Liver (tissue), 3 donors: ENCODE data around the gene CALHM3.

Experiments
- FOXA1 ChIP-seq: IDR thresholded peaks from 2 replicates; pipeline ENCODE4 v1.6.1; 2016; ENCODE audit warnings: antibody characterized with exemption
- GABPA ChIP-seq, 2 donors: IDR thresholded peaks in 1 of 2; conservative IDR thresholded peaks in 1 of 2; 2 replicates each; pipeline ENCODE4 v1.6.1; 2016; ENCODE audit warnings: antibody characterized with exemption in 2 of 2, mild to moderate bottlenecking in 1 of 2, moderate library complexity in 1 of 2
- HNF4A ChIP-seq, 2 donors: conservative IDR thresholded peaks; 2 replicates each; pipeline ENCODE4 v1.6.1; 2016; ENCODE audit warnings: antibody characterized with exemption in 2 of 2, mild to moderate bottlenecking in 2 of 2
- JUND ChIP-seq, 2 donors: IDR thresholded peaks; 2 replicates each; pipeline ENCODE4 v1.6.1; 2016; ENCODE audit warnings: antibody characterized with exemption in 2 of 2
- RAD21 ChIP-seq, 2 donors: IDR thresholded peaks; 2 replicates each; pipeline ENCODE4 v1.6.1; 2016; ENCODE audit warnings: antibody characterized with exemption in 2 of 2, mild to moderate bottlenecking in 2 of 2
- RXRA ChIP-seq, 2 donors: IDR thresholded peaks; 2 replicates each; pipeline ENCODE4 v1.6.1; 2017 to 2018; ENCODE audit warnings: antibody characterized with exemption in 2 of 2, mild to moderate bottlenecking in 1 of 2
- SP1 ChIP-seq: IDR thresholded peaks from 2 replicates; pipeline ENCODE4 v1.6.1; 2018; ENCODE audit warnings: antibody characterized with exemption, mild to moderate bottlenecking
- TAF1 ChIP-seq: conservative IDR thresholded peaks from 2 replicates; pipeline ENCODE4 v1.6.1; 2016; ENCODE audit warnings: antibody characterized with exemption, mild to moderate bottlenecking
- YY1 ChIP-seq: IDR thresholded peaks from 2 replicates; pipeline ENCODE4 v1.6.1; 2016; ENCODE audit warnings: antibody characterized with exemption, mild to moderate bottlenecking
- TF ChIP-seq, protein P1 (sequence below): fragments of 150-350 bp; IDR thresholded peaks from 2 replicates; pipeline ENCODE4 v1.5.1; 2017; ENCODE audit warnings: improper control_type of control experiment, low read depth, low read length; ENCODE audit not compliant: missing input control
- TF ChIP-seq, protein P2 (sequence below): IDR thresholded peaks from 2 replicates; pipeline ENCODE4 v1.6.1; 2016; ENCODE audit warnings: antibody characterized with exemption
- TF ChIP-seq, protein P3 (sequence below): IDR thresholded peaks from 2 replicates; pipeline ENCODE4 v1.6.1; 2016; ENCODE audit warnings: antibody characterized with exemption, mild to moderate bottlenecking
- TF ChIP-seq, protein P4 (sequence below): IDR thresholded peaks from 2 replicates; pipeline ENCODE4 v1.6.1; 2016; ENCODE audit warnings: antibody characterized with exemption
- donor health status: healthy.
- donor health status: healthy.

DNA sequence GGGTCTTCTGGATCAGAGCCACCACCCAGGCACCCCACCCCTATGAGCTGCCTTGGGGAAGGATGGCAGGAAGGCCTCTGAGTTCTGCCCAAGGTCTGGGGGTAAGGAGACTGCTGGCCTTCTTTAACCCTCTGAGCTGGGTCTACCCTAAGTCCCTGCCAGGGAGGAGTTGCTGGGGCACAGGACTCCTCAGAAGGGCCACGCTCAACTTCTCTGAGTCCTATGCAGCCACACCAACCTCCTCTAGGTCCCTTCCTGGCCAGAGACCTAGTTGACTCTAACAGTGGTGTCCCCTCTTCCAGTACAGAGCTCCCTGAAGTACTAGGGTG lies 11.9 kb upstream of the CALHM3 start:
- TF ChIP-seq SP1 (no peak), YY1 (no peak), GABPA (IDR thresholded peaks at IDR 0.05 in 1 of 2, conservative IDR thresholded peaks at IDR 0.05 in 1 of 2) (no peak), RAD21 (IDR thresholded peaks at IDR 0.05) (no peak), FOXA1 (no peak), TAF1 (no peak), JUND (IDR thresholded peaks at IDR 0.05) (no peak), HNF4A (conservative IDR thresholded peaks at IDR 0.05) (no peak), RXRA (IDR thresholded peaks at IDR 0.05) (no peak)
- TF ChIP-seq, protein P1, sequence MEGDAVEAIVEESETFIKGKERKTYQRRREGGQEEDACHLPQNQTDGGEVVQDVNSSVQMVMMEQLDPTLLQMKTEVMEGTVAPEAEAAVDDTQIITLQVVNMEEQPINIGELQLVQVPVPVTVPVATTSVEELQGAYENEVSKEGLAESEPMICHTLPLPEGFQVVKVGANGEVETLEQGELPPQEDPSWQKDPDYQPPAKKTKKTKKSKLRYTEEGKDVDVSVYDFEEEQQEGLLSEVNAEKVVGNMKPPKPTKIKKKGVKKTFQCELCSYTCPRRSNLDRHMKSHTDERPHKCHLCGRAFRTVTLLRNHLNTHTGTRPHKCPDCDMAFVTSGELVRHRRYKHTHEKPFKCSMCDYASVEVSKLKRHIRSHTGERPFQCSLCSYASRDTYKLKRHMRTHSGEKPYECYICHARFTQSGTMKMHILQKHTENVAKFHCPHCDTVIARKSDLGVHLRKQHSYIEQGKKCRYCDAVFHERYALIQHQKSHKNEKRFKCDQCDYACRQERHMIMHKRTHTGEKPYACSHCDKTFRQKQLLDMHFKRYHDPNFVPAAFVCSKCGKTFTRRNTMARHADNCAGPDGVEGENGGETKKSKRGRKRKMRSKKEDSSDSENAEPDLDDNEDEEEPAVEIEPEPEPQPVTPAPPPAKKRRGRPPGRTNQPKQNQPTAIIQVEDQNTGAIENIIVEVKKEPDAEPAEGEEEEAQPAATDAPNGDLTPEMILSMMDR = no peak
- TF ChIP-seq, protein P2, sequence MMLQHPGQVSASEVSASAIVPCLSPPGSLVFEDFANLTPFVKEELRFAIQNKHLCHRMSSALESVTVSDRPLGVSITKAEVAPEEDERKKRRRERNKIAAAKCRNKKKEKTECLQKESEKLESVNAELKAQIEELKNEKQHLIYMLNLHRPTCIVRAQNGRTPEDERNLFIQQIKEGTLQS = no peak
- TF ChIP-seq, protein P3, sequence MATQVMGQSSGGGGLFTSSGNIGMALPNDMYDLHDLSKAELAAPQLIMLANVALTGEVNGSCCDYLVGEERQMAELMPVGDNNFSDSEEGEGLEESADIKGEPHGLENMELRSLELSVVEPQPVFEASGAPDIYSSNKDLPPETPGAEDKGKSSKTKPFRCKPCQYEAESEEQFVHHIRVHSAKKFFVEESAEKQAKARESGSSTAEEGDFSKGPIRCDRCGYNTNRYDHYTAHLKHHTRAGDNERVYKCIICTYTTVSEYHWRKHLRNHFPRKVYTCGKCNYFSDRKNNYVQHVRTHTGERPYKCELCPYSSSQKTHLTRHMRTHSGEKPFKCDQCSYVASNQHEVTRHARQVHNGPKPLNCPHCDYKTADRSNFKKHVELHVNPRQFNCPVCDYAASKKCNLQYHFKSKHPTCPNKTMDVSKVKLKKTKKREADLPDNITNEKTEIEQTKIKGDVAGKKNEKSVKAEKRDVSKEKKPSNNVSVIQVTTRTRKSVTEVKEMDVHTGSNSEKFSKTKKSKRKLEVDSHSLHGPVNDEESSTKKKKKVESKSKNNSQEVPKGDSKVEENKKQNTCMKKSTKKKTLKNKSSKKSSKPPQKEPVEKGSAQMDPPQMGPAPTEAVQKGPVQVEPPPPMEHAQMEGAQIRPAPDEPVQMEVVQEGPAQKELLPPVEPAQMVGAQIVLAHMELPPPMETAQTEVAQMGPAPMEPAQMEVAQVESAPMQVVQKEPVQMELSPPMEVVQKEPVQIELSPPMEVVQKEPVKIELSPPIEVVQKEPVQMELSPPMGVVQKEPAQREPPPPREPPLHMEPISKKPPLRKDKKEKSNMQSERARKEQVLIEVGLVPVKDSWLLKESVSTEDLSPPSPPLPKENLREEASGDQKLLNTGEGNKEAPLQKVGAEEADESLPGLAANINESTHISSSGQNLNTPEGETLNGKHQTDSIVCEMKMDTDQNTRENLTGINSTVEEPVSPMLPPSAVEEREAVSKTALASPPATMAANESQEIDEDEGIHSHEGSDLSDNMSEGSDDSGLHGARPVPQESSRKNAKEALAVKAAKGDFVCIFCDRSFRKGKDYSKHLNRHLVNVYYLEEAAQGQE = no peak
- TF ChIP-seq, protein P4, sequence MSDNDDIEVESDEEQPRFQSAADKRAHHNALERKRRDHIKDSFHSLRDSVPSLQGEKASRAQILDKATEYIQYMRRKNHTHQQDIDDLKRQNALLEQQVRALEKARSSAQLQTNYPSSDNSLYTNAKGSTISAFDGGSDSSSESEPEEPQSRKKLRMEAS = no peak
